ENCODE data around the gene C18orf63. TPM values are rescaled to one million over a fixed set of nuclear protein-coding genes. Genes with fewer than 3 reads are reported as not detected.
"Not testable (repeated sequence)": the region's sequence is repeated elsewhere in the genome, so short reads cannot be mapped to it uniquely, and the experiment has no call there.

The C18orf63 gene
- total RNA-seq, 2 experiments from 2014 or later: not detected

DNA sequence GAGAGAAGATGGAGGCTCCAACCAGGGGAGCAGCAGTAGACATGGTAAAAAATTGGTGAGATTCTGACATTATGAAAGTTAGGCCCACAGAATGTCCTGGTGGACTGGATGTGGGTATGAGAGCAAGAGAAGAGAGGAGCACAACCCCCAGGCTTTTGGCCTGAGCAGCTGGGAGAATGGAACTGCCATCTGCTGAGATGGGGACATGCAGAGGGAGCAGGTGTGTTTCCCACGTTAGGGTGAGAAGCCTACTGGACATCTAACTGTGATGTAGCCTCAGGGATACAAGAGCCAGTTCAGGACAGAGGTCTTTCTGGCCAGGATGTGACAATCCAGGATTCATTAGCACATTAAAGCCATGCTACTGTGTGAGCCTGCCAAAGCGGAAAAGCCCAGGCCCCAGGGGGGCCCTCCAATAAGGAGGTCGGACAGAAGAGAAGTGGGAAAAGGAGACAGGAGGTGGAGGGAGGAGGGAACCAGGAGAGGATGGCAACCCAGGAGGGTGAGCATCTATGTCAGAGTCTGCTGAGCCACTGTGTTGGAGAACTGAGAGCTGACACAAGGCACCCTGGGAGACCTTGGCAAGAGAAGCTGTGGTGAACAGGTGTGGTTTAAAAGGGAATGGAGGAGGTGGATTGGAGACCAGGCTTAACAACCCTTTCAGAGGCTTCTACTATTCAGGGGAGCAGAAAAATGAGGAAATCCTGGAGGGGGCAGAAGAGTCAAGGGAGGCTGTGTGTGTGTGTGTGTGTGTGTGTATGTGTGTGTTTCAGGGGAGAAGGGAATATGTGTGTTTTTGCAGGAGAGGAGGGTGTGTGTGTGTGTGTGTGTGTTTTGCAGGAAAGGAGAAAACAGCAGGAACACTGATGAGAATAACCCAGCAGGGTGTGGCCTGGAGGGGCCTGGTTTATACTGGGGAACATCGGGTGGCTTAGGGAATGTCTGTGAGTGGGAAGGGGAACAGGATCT is 34.3 kb upstream of the C18orf63 start:
- Mint-ChIP-seq H3K36me3 (no peaks in the 10 kb centered on the region), H3K4me1 (ENCODE audit: low read depth) (peaks cover 19% of the 10 kb centered on the region), H3K9me3 (no peaks in the 10 kb centered on the region), H3K27me3 (no peaks in the 10 kb centered on the region), H3K27ac (no peak overlapping the region), H3K4me3 (no peak overlapping the region)
- CTCF ChIA-PET: interaction anchor here (0.6 kb wide), 1 partner anchor 55 kb away, joined by 3 read pairs; no protein-coding TSS in a partner anchor
- intact Hi-C loops (cut with micrococcal nuclease): no loop called here
- no peak for DNase-seq
- POLR2A ChIA-PET: no interaction called here

- no peak for DNase-seq
- POLR2A ChIA-PET: no interaction called here
- peaks cover 19% of the 10 kb centered on the region for H3K4me1 Mint-ChIP-seq (ENCODE audit: low read depth)
- H3K4me3 Mint-ChIP-seq: no peak overlapping the region
- intact Hi-C loops (cut with micrococcal nuclease): no loop called here
- no peaks in the 10 kb centered on the region for H3K27me3 Mint-ChIP-seq
- H3K27ac Mint-ChIP-seq: no peak overlapping the region
- no peaks in the 10 kb centered on the region for H3K9me3 Mint-ChIP-seq
- CTCF ChIA-PET: interaction anchor here (0.6 kb wide), 1 partner anchor 54 kb away, joined by 3 read pairs; no protein-coding TSS in a partner anchor
- H3K36me3 Mint-ChIP-seq: no peaks in the 10 kb centered on the region
These were observed 33.5 kb upstream of the C18orf63 start for GRCh38 chr18:74281980-74282754.

DNA sequence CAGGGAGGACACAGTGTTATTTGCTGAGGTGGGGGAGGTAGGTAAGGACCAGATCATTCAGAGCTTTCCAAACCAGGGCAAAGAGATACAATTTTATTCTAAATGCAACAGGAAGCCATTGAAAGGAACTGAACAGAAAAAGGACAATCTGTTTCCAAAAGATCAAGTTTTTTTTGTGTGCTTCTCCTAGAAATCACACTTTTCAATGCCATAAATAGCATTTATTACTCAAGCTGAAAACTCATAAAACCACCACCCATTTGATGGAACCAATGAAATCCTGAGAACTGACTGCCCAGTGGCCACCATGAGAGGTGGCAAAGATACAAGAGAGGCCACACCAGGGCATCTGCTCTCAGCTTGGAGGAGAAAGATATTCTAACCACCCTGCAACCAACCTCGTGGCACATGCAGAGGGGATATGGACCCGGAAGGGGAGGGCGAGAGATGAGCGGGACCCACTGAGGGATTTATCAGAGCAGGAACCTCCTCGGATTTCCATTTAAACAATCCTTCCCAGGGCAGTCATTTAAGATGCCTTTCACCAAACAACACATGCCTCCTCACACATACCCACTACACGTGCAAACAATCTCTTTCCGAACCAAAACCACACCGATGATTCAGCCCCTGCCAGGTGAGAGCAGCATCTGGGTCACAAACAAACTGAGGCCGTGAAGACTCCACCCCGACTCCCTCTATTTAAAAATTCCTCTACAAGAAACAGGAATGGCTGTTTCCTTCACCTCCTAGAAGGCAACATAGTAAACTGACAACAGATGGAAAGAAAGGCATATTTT is 32.7 kb upstream of the C18orf63 start:
- Mint-ChIP-seq H3K36me3 (no peaks in the 10 kb centered on the region), H3K27ac (no peak overlapping the region), H3K27me3 (no peaks in the 10 kb centered on the region), H3K4me3 (no peak overlapping the region), H3K9me3 (no peaks in the 10 kb centered on the region), H3K4me1 (ENCODE audit: low read depth) (peaks cover 20% of the 10 kb centered on the region)
- POLR2A ChIA-PET: no interaction called here
- CTCF ChIA-PET: no interaction called here
- DNase-seq: no peak
- intact Hi-C loops (cut with micrococcal nuclease): no loop called here

GRCh38 chr18:74283646-74284045 is 32.0 kb upstream of the C18orf63 start:
- Mint-ChIP-seq H3K4me1 (ENCODE audit: low read depth) (peaks cover 20% of the 10 kb centered on the region), H3K36me3 (no peaks in the 10 kb centered on the region), H3K4me3 (no peak overlapping the region), H3K9me3 (no peaks in the 10 kb centered on the region), H3K27ac (no peak overlapping the region), H3K27me3 (no peaks in the 10 kb centered on the region)
- intact Hi-C loops (cut with micrococcal nuclease): no loop called here
- ChIA-PET CTCF (no interaction called here), POLR2A (no interaction called here)
- DNase-seq: no peak

DNA sequence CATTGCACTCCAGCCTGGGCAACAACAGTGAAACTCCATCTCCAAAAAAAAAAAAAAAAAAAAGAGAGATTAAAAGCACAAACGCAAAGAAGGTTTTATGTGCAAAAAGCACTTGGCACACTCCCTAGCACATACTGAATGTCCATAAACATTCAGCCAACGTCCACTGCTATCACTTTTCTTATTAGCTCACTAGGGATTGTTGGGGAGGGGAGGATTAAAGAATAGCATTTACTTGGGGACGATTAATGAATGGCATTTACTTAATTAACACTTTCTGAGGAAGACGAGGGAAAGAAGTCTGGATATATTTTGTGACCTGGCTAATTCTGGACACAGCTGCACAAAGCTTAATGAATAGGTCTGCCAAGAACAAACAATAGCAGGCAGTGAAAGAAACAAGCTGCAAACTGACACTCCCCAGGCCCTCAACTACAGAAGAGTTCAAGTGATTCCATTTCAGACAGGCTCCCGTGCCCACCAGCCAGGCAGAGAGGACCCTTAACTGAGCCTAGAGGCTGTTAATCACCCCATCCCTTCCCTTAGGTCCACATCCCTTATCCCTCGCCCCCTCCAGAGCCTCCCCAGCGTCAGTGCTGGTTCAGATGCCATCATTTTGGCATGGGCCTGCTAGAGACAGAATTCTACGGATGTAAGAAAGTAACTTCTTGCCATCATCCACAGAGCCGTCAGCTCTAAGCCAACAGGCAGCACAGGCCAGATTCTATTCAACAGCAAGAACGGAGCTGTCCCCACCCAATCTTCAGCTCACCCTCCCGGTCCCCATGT is 31.3 kb upstream of the C18orf63 start:
- no peak overlapping the region for H3K27ac Mint-ChIP-seq
- H3K4me1 Mint-ChIP-seq (ENCODE audit: low read depth): peaks cover 20% of the 10 kb centered on the region
- ChIA-PET POLR2A (no interaction called here), CTCF (no interaction called here)
- no peak for DNase-seq
- no peaks in the 10 kb centered on the region for H3K36me3 Mint-ChIP-seq
- no peak overlapping the region for H3K4me3 Mint-ChIP-seq
- no peaks in the 10 kb centered on the region for H3K9me3 Mint-ChIP-seq
- intact Hi-C loops (cut with micrococcal nuclease): no loop called here
- no peaks in the 10 kb centered on the region for H3K27me3 Mint-ChIP-seq

- H3K36me3 Mint-ChIP-seq: no peaks in the 10 kb centered on the region
- ChIA-PET POLR2A (no interaction called here), CTCF (no interaction called here)
- intact Hi-C loops (cut with micrococcal nuclease): no loop called here
- H3K27ac Mint-ChIP-seq: no peak overlapping the region
- peaks cover 20% of the 10 kb centered on the region for H3K4me1 Mint-ChIP-seq (ENCODE audit: low read depth)
- DNase-seq: no peak
- H3K9me3 Mint-ChIP-seq: no peaks in the 10 kb centered on the region
- H3K27me3 Mint-ChIP-seq: no peaks in the 10 kb centered on the region
- no peak overlapping the region for H3K4me3 Mint-ChIP-seq
These were observed 30.7 kb upstream of the C18orf63 start for GRCh38 chr18:74284980-74285355.

DNA sequence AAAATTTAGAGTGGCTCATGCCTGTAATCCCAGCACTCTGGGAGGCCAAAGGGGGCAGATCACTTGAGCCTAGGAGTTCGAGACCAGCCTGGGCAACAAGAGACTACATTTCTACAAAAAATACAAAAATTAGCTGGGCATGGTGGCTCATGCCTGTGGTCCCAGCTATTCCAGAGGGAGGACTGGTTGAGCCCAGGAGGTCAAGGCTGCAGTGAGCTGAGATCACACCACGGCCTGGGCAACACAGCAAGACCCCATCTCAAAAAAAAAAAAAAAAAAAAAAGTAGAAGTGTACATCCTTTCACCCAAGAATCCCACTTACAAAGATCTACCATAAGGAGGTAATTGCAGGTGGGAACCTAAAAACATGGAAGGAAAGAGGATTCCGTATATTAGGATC is 30.1 kb upstream of the C18orf63 start:
- H3K4me3 Mint-ChIP-seq; POLR2A ChIA-PET; H3K27me3 Mint-ChIP-seq; intact Hi-C loops (cut with micrococcal nuclease); H3K36me3 Mint-ChIP-seq; DNase-seq; H3K9me3 Mint-ChIP-seq; CTCF ChIA-PET; H3K27ac Mint-ChIP-seq: not testable (repeated sequence)
- H3K4me1 Mint-ChIP-seq (ENCODE audit: low read depth): peaks cover 22% of the 10 kb centered on the region

GRCh38 chr18:74286106-74286855 is 29.4 kb upstream of the C18orf63 start:
- Mint-ChIP-seq H3K27ac (no peak overlapping the region), H3K9me3 (no peaks in the 10 kb centered on the region), H3K36me3 (no peaks in the 10 kb centered on the region), H3K4me1 (ENCODE audit: low read depth) (peaks cover 24% of the 10 kb centered on the region), H3K4me3 (no peak overlapping the region), H3K27me3 (no peaks in the 10 kb centered on the region)
- intact Hi-C loops (cut with micrococcal nuclease): no loop called here
- ChIA-PET CTCF (no interaction called here), POLR2A (no interaction called here)
- no peak for DNase-seq

GRCh38 chr18:74286856-74287255 is 28.8 kb upstream of the C18orf63 start:
- intact Hi-C loops (cut with micrococcal nuclease): no loop called here
- ChIA-PET CTCF (interaction anchor here (1.2 kb wide), 1 partner anchor 207 kb away, joined by 3 read pairs; no protein-coding TSS in a partner anchor), POLR2A (no interaction called here)
- H3K9me3 Mint-ChIP-seq: no peaks in the 10 kb centered on the region
- H3K4me1 Mint-ChIP-seq (ENCODE audit: low read depth): peaks cover 23% of the 10 kb centered on the region
- H3K4me3 Mint-ChIP-seq: no peak overlapping the region
- H3K36me3 Mint-ChIP-seq: peaks cover 3% of the 10 kb centered on the region
- H3K27ac Mint-ChIP-seq: no peak overlapping the region
- no peaks in the 10 kb centered on the region for H3K27me3 Mint-ChIP-seq
- DNase-seq: no peak

- CTCF ChIA-PET: interaction anchor here (1.2 kb wide), 1 partner anchor 206 kb away, joined by 3 read pairs; no protein-coding TSS in a partner anchor
- no peaks in the 10 kb centered on the region for H3K27me3 Mint-ChIP-seq
- H3K36me3 Mint-ChIP-seq: peaks cover 3% of the 10 kb centered on the region
- H3K27ac Mint-ChIP-seq: no peak overlapping the region
- H3K9me3 Mint-ChIP-seq: no peaks in the 10 kb centered on the region
- DNase-seq: no peak
- no peak overlapping the region for H3K4me3 Mint-ChIP-seq
- POLR2A ChIA-PET: no interaction called here
- intact Hi-C loops (cut with micrococcal nuclease): no loop called here
- H3K4me1 Mint-ChIP-seq (ENCODE audit: low read depth): peaks cover 14% of the 10 kb centered on the region
These were observed 27.6 kb upstream of the C18orf63 start for GRCh38 chr18:74288041-74288440.

DNA sequence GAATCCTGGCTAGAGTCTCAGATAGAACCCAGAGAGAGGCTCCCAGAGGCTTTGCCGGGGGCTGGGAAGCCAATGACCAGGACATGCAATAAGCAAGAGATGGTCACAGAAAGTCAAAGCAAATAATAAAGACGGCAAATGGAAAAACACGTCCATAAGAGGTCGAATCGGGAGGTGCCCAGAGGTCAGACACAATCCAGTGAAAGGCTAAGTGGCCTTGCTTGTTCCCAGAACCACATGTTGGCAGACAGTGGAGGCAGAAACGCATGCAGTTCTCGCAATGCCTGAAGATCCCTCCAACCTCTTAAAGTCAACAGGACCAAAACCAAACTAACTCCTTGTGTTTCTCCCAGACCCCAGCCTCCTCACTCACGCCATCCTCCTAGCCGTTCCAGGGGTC is 26.9 kb upstream of the C18orf63 start:
- DNase-seq: no peak
- H3K4me3 Mint-ChIP-seq: no peak overlapping the region
- peaks cover 3% of the 10 kb centered on the region for H3K36me3 Mint-ChIP-seq
- ChIA-PET POLR2A (no interaction called here), CTCF (no interaction called here)
- no peak overlapping the region for H3K27ac Mint-ChIP-seq
- peaks cover 12% of the 10 kb centered on the region for H3K4me1 Mint-ChIP-seq (ENCODE audit: low read depth)
- no peaks in the 10 kb centered on the region for H3K27me3 Mint-ChIP-seq
- H3K9me3 Mint-ChIP-seq: no peaks in the 10 kb centered on the region
- intact Hi-C loops (cut with micrococcal nuclease): no loop called here
